ENCODE results near the gene ATXN3.

DNA sequence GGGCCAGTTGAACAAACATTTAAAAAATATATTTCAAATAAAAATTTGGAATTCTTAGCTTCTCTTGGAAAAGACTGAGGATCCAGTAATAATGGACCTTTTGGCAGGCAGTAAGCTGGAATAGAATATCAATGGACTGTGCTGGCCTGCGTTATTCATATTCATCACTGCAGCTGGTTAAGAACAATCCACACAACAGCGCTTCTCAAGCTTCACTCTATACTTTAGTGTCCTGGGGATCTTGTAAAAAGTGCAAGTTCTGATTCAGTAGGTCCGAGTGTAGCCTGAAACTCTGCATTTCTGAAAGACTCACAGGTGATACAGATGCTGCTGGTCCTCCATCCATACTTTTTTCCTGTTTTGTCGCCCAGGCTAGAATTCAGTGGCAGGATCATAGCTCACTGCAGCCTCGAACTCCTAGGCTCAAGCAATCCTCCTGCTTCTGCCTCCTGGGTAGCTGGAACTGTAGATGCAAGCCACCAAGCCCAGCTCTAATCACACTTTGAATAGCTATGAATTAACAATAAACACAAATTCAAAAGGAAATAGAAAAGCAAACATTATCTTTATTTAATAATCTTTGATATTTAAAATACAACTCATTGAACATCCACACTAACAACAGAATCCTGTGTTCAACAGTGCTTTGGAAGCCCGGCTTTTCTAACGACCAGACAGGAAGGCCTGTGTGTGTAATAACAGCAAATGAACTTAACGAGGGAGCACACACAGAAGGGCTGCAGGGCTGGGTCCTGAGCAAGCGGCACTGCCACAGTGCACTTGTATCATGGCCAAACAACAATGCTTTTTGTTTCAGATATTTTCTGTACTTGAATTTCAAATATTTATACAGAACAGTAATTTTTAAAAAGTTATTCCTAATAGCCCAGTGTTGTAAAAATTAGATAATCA, 48.1 kb downstream of the ATXN3 start:
- TF ChIP-seq, protein P1, sequence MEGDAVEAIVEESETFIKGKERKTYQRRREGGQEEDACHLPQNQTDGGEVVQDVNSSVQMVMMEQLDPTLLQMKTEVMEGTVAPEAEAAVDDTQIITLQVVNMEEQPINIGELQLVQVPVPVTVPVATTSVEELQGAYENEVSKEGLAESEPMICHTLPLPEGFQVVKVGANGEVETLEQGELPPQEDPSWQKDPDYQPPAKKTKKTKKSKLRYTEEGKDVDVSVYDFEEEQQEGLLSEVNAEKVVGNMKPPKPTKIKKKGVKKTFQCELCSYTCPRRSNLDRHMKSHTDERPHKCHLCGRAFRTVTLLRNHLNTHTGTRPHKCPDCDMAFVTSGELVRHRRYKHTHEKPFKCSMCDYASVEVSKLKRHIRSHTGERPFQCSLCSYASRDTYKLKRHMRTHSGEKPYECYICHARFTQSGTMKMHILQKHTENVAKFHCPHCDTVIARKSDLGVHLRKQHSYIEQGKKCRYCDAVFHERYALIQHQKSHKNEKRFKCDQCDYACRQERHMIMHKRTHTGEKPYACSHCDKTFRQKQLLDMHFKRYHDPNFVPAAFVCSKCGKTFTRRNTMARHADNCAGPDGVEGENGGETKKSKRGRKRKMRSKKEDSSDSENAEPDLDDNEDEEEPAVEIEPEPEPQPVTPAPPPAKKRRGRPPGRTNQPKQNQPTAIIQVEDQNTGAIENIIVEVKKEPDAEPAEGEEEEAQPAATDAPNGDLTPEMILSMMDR (tag by site-specific recombination; IDR thresholded peaks at IDR 0.05): no peak
- no peak for TF ChIP-seq ZNF132 (tag by site-specific recombination; IDR thresholded peaks at IDR 0.05; ENCODE audit: borderline replicate concordance)
- TF ChIP-seq, protein P2, sequence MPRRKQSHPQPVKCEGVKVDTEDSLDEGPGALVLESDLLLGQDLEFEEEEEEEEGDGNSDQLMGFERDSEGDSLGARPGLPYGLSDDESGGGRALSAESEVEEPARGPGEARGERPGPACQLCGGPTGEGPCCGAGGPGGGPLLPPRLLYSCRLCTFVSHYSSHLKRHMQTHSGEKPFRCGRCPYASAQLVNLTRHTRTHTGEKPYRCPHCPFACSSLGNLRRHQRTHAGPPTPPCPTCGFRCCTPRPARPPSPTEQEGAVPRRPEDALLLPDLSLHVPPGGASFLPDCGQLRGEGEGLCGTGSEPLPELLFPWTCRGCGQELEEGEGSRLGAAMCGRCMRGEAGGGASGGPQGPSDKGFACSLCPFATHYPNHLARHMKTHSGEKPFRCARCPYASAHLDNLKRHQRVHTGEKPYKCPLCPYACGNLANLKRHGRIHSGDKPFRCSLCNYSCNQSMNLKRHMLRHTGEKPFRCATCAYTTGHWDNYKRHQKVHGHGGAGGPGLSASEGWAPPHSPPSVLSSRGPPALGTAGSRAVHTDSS (tag by site-specific recombination; IDR thresholded peaks at IDR 0.05): no peak
- no peak for TF ChIP-seq SETDB1 (IDR thresholded peaks at IDR 0.05; ENCODE audit: insufficient read length, low read length)
- TF ChIP-seq SCRT1 (tag by site-specific recombination; IDR thresholded peaks at IDR 0.05; ENCODE audit: borderline replicate concordance): no peak
- TF ChIP-seq OSR2 (tag by site-specific recombination; IDR thresholded peaks at IDR 0.05): no peak
- TF ChIP-seq ZNF510 (tag by site-specific recombination; IDR thresholded peaks at IDR 0.05; ENCODE audit: insufficient replicate concordance): no peak
- TF ChIP-seq ZNF146 (tag by site-specific recombination; IDR thresholded peaks at IDR 0.05): no peak
- no peak for TF ChIP-seq ZBTB17 (tag by site-specific recombination; IDR thresholded peaks at IDR 0.05)
- TF ChIP-seq, protein P3, sequence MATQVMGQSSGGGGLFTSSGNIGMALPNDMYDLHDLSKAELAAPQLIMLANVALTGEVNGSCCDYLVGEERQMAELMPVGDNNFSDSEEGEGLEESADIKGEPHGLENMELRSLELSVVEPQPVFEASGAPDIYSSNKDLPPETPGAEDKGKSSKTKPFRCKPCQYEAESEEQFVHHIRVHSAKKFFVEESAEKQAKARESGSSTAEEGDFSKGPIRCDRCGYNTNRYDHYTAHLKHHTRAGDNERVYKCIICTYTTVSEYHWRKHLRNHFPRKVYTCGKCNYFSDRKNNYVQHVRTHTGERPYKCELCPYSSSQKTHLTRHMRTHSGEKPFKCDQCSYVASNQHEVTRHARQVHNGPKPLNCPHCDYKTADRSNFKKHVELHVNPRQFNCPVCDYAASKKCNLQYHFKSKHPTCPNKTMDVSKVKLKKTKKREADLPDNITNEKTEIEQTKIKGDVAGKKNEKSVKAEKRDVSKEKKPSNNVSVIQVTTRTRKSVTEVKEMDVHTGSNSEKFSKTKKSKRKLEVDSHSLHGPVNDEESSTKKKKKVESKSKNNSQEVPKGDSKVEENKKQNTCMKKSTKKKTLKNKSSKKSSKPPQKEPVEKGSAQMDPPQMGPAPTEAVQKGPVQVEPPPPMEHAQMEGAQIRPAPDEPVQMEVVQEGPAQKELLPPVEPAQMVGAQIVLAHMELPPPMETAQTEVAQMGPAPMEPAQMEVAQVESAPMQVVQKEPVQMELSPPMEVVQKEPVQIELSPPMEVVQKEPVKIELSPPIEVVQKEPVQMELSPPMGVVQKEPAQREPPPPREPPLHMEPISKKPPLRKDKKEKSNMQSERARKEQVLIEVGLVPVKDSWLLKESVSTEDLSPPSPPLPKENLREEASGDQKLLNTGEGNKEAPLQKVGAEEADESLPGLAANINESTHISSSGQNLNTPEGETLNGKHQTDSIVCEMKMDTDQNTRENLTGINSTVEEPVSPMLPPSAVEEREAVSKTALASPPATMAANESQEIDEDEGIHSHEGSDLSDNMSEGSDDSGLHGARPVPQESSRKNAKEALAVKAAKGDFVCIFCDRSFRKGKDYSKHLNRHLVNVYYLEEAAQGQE (tag by site-specific recombination; IDR thresholded peaks at IDR 0.05): no peak
